SK-N-SH treated with all-trans-retinoic acid at 6 μM for 48 hours (cell line): ENCODE results near the gene TBC1D2.

Experiments used
- CSRNP3 ChIP-seq: fragments of 250-450 bp; sonication (Bioruptor Pico); IDR thresholded peaks from 2 replicates; pipeline ENCODE4 v1.5.1; 2021; ENCODE audit warnings: mild to moderate bottlenecking, moderate library complexity
- PATZ1 ChIP-seq: fragments of 250-450 bp; sonication (Bioruptor Pico); IDR thresholded peaks from 2 replicates; pipeline ENCODE4 v1.8.0; 2020; ENCODE audit warnings: mild to moderate bottlenecking, moderate library complexity, borderline replicate concordance
- RARB ChIP-seq: fragments of 250-450 bp; sonication (Bioruptor Pico); IDR thresholded peaks from 2 replicates; pipeline ENCODE4 v1.8.0; 2021; ENCODE audit warnings: mild to moderate bottlenecking, moderate library complexity
- TCF4 ChIP-seq: fragments of 250-450 bp; sonication (Bioruptor Pico); IDR thresholded peaks from 2 replicates; pipeline ENCODE4 v1.8.0; 2021; ENCODE audit warnings: mild to moderate bottlenecking, moderate library complexity, borderline replicate concordance
- ZNF8 ChIP-seq: fragments of 450-650 bp; formaldehyde crosslinking; IDR thresholded peaks from 2 replicates; pipeline ENCODE4 v1.5.0; 2020; ENCODE audit warnings: mild to moderate bottlenecking, moderate library complexity

GRCh38 chr9:98248737-98249474 lies 6.5 kb downstream of the TBC1D2 start:
- TF ChIP-seq RARB (no peak), ZNF8 (CRISPR knock-in tag) (no peak), CSRNP3 (CRISPR knock-in tag) (no peak), PATZ1 (CRISPR knock-in tag) (no peak), TCF4 (CRISPR knock-in tag) (no peak)
